Neural progenitor cell (in vitro differentiated cells): ENCODE data around the gene CPO. TPM values are rescaled to one million over a fixed set of nuclear protein-coding genes. Genes with fewer than 3 reads are reported as not detected.

ENCODE experiments used
- DNase-seq: peaks from one replicate; pipeline ENCODE4 v3.0.0-alpha.2; 2016; ENCODE audit warnings: low spot score
- H2AFZ ChIP-seq: fragments of 200-600 bp; sonication (generic); replicated peaks from 2 replicates; pipeline ENCODE4 v1.6.1; 2016; ENCODE audit warnings: antibody characterized with exemption
- H3F3A ChIP-seq: fragments of 200-600 bp; sonication (generic); 2 replicates; pipeline ENCODE4 v1.6.1; 2016; ENCODE audit warnings: antibody characterized with exemption, low read depth
- H3K27ac ChIP-seq: fragments of 200-600 bp; sonication (generic); 2 replicates; pipeline ENCODE4 v1.5.1; 2016; ENCODE audit warnings: mild to moderate bottlenecking
- H3K27me3 ChIP-seq: fragments of 200-600 bp; sonication (generic); 2 replicates; pipeline ENCODE4 v1.6.1; 2016; ENCODE audit warnings: mild to moderate bottlenecking, moderate library complexity
- H3K36me3 ChIP-seq: fragments of 200-600 bp; sonication (generic); 2 replicates; pipeline ENCODE4 v1.5.1; 2016
- H3K4me1 ChIP-seq: fragments of 200-600 bp; sonication (generic); 2 replicates; pipeline ENCODE4 v1.6.1; 2016; ENCODE audit warnings: mixed run types
- H3K4me2 ChIP-seq: fragments of 200-600 bp; sonication (generic); 2 replicates; pipeline ENCODE4 v1.6.1; 2016
- H3K4me3 ChIP-seq: fragments of 200-600 bp; sonication (generic); 2 replicates; pipeline ENCODE4 v1.5.1; 2016
- H3K79me2 ChIP-seq: fragments of 200-600 bp; sonication (generic); 2 replicates; pipeline ENCODE4 v1.6.1; 2016; ENCODE audit warnings: low read depth
- H3K9ac ChIP-seq: fragments of 200-600 bp; sonication (generic); 2 replicates; pipeline ENCODE4 v1.6.1; 2016
- H3K9me3 ChIP-seq: fragments of 200-600 bp; sonication (generic); 2 replicates; pipeline ENCODE4 v1.5.1; 2016; ENCODE audit warnings: low read depth
- H4K20me1 ChIP-seq: fragments of 200-600 bp; sonication (generic); 2 replicates; pipeline ENCODE4 v1.6.1; 2016; ENCODE audit warnings: low read depth
- H3K27ac Mint-ChIP-seq: 3 replicates; pipeline ENCODE4 v1.8.0; 2021; ENCODE audit warnings: mixed read lengths
- H3K27me3 Mint-ChIP-seq: 2 replicates; pipeline ENCODE4 v1.8.0; 2022; ENCODE audit warnings: low read depth, mild to moderate bottlenecking, inconsistent platforms, moderate library complexity, mixed read lengths; ENCODE audit not compliant: insufficient read depth
- H3K36me3 Mint-ChIP-seq: 3 replicates; pipeline ENCODE4 v1.8.0; 2021; ENCODE audit warnings: mixed read lengths
- H3K4me1 Mint-ChIP-seq: 3 replicates; pipeline ENCODE4 v1.8.0; 2021; ENCODE audit warnings: mixed read lengths
- H3K4me3 Mint-ChIP-seq: 3 replicates; pipeline ENCODE4 v1.8.0; 2021; ENCODE audit warnings: mild to moderate bottlenecking, moderate library complexity, mixed read lengths
- H3K9me3 Mint-ChIP-seq: 3 replicates; pipeline ENCODE4 v1.8.0; 2020; ENCODE audit warnings: mixed read lengths
- CTCF ChIP-seq: fragments of 200-600 bp; sonication (generic); IDR thresholded peaks from 2 replicates; pipeline ENCODE4 v1.5.1; 2017; ENCODE audit warnings: antibody characterized with exemption, mild to moderate bottlenecking
- EZH2 ChIP-seq: fragments of 200-600 bp; sonication (generic); IDR thresholded peaks from 2 replicates; pipeline ENCODE4 v1.6.1; 2017; ENCODE audit warnings: antibody characterized with exemption, mild to moderate bottlenecking, moderate library complexity
- EZH2phosphoT487 ChIP-seq: fragments of 200-600 bp; sonication (generic); IDR thresholded peaks from 2 replicates; pipeline ENCODE4 v1.6.1; 2017; ENCODE audit warnings: antibody characterized with exemption
- total RNA-seq: library from RNA; depleted of rRNA; stranded (reverse); fragments of >200 nt; gene quantifications from 2 replicates; pipeline ENCODE4 v1.2.3, GENCODE V29; 2015; ENCODE audit warnings: low replicate concordance

CPO gene
- total RNA-seq, 1 donor from 2014 or later = not detected

GRCh38 chr2:206983161-206983859 lies 44.0 kb downstream of the CPO start:
- H3K79me2 ChIP-seq = no peaks in the 10 kb centered on the region
- H3K4me1 ChIP-seq = peaks cover 14% of the 10 kb centered on the region
- no peaks in the 10 kb centered on the region for H3K27me3 Mint-ChIP-seq
- H4K20me1 ChIP-seq = no peaks in the 10 kb centered on the region
- no peak overlapping the region for H3K27ac Mint-ChIP-seq
- no peaks in the 10 kb centered on the region for H3K27me3 ChIP-seq
- H3K4me3 Mint-ChIP-seq = no peak overlapping the region
- H3K4me3 ChIP-seq = no peak overlapping the region
- H3K9me3 ChIP-seq = no peaks in the 10 kb centered on the region
- no peaks in the 10 kb centered on the region for H3K36me3 Mint-ChIP-seq
- no peak for DNase-seq
- H2AFZ ChIP-seq = peak overlapping the region; percentile 82
- no peaks in the 10 kb centered on the region for H3K9me3 Mint-ChIP-seq
- H3K4me2 ChIP-seq = no peak overlapping the region
- H3K4me1 Mint-ChIP-seq = peaks cover 18% of the 10 kb centered on the region
- no peak overlapping the region for H3K9ac ChIP-seq
- H3K36me3 ChIP-seq = no peaks in the 10 kb centered on the region
- no peak overlapping the region for H3K27ac ChIP-seq
- no peaks in the 10 kb centered on the region for H3F3A ChIP-seq
- TF ChIP-seq EZH2phosphoT487 (no peak), CTCF (no peak), EZH2 (no peak)

- DNase-seq = no peak
- no peak overlapping the region for H3K4me3 ChIP-seq
- H3K79me2 ChIP-seq = no peaks in the 10 kb centered on the region
- H2AFZ ChIP-seq = no peak overlapping the region
- Mint-ChIP-seq H3K4me3 (no peak overlapping the region), H3K36me3 (no peaks in the 10 kb centered on the region), H3K27me3 (no peaks in the 10 kb centered on the region), H3K4me1 (peaks cover 18% of the 10 kb centered on the region), H3K9me3 (no peaks in the 10 kb centered on the region), H3K27ac (no peak overlapping the region)
- no peak overlapping the region for H3K9ac ChIP-seq
- no peaks in the 10 kb centered on the region for H3F3A ChIP-seq
- H3K36me3 ChIP-seq = no peaks in the 10 kb centered on the region
- TF ChIP-seq EZH2 (no peak), EZH2phosphoT487 (no peak), CTCF (no peak)
- no peaks in the 10 kb centered on the region for H3K27me3 ChIP-seq
- H3K27ac ChIP-seq = no peak overlapping the region
- peaks cover 14% of the 10 kb centered on the region for H3K4me1 ChIP-seq
- no peak overlapping the region for H3K4me2 ChIP-seq
- H4K20me1 ChIP-seq = no peaks in the 10 kb centered on the region
- no peaks in the 10 kb centered on the region for H3K9me3 ChIP-seq
Observed at GRCh38 chr2:206984206-206984605, 44.9 kb downstream of the CPO start.

GRCh38 chr2:206986943-206987342 lies 47.6 kb downstream of the CPO start:
- no peaks in the 10 kb centered on the region for H3K9me3 ChIP-seq
- H3K27ac Mint-ChIP-seq = no peak overlapping the region
- TF ChIP-seq EZH2 (no peak), EZH2phosphoT487 (no peak), CTCF (no peak)
- no peak overlapping the region for H3K27ac ChIP-seq
- H3K79me2 ChIP-seq = no peaks in the 10 kb centered on the region
- H3K36me3 Mint-ChIP-seq = no peaks in the 10 kb centered on the region
- no peak for DNase-seq
- no peak overlapping the region for H2AFZ ChIP-seq
- H3K27me3 ChIP-seq = no peaks in the 10 kb centered on the region
- no peak overlapping the region for H3K4me3 Mint-ChIP-seq
- no peaks in the 10 kb centered on the region for H3K9me3 Mint-ChIP-seq
- peaks cover 13% of the 10 kb centered on the region for H3K4me1 Mint-ChIP-seq
- H3K4me1 ChIP-seq = peaks cover 14% of the 10 kb centered on the region
- H3K27me3 Mint-ChIP-seq = peaks cover 2% of the 10 kb centered on the region
- H4K20me1 ChIP-seq = no peaks in the 10 kb centered on the region
- H3K4me3 ChIP-seq = no peak overlapping the region
- H3K9ac ChIP-seq = no peak overlapping the region
- H3K4me2 ChIP-seq = no peak overlapping the region
- H3F3A ChIP-seq = no peaks in the 10 kb centered on the region
- no peaks in the 10 kb centered on the region for H3K36me3 ChIP-seq
